HepG2 (cell line): ENCODE data around the gene WNK1. TPM values are rescaled to one million over a fixed set of nuclear protein-coding genes. Genes with fewer than 3 reads are reported as not detected.

ENCODE experiments used
- ATAC-seq: fragments of 200-7000 bp; cut with Tn5 transposase; 3 replicates; pipeline ENCODE4 v1.9.1; 2020; ENCODE audit warnings: mild to moderate bottlenecking, moderate library complexity
- BruUV-seq: library from RNA; stranded (reverse); fragments of 400-500 nt; replicated peaks from 2 replicates; lab custom pipeline; 2021; lab: Mats Ljungman, UMichigan
- CTCF ChIA-PET: fragments of 300-600 bp; formaldehyde crosslinking; extraction: SDS; loops from one replicate; lab custom pipeline; 2021; ENCODE audit warnings: low total read pairs, inconsistent platforms, low intra/inter-chr PET ratio; lab: Yijun Ruan, JAX
- POLR2A ChIA-PET: fragments of 350-600 bp; sonication (Branson Sonifier 250); formaldehyde crosslinking; loops from one replicate; lab custom pipeline; 2020; ENCODE audit warnings: antibody characterized with exemption, inconsistent platforms; lab: Yijun Ruan, JAX
- DNase-seq: peaks from one replicate; pipeline ENCODE4 v3.0.0-alpha.2; 2015; ENCODE audit warnings: low spot score
- FAIRE-seq: peaks from 3 replicates; lab custom pipeline; 2011; peaks lifted over from hg19 to GRCh38; lab: Jason Lieb, UNC
- H2AFZ ChIP-seq: one replicate; pipeline ENCODE4 v1.6.1; 2011; ENCODE audit warnings: low read length, inconsistent platforms
- H3K27ac ChIP-seq: fragments of 300-600 bp; 3 replicates; pipeline ENCODE4 v1.8.0; 2011; ENCODE audit warnings: mixed run types, mild to moderate bottlenecking, mixed read lengths, low read length, inconsistent platforms; ENCODE audit not compliant: insufficient read depth; ENCODE audit errors: extremely low read length
- H3K27me3 ChIP-seq, 2 experiments: fragments of 200-600 bp in 1 of 2; 2 replicates in 1 of 2; 3 replicates in 1 of 2; pipeline versions ENCODE4 v1.6.0 to v1.8.0; 2011; ENCODE audit warnings: low read length in 2 of 2, mild to moderate bottlenecking in 2 of 2, moderate library complexity in 2 of 2, inconsistent platforms in 1 of 2; ENCODE audit not compliant: insufficient read depth in 2 of 2, control insufficient read depth in 1 of 2
- H3K36me3 ChIP-seq, 2 experiments: fragments of 200-600 bp in 1 of 2; replicated peaks in 1 of 2; 2 replicates in 1 of 2; 3 replicates in 1 of 2; pipeline versions ENCODE4 v1.5.1 to v1.8.0; 2011; ENCODE audit warnings: low read length in 2 of 2, inconsistent platforms in 1 of 2; ENCODE audit not compliant: insufficient read depth in 2 of 2, control insufficient read depth in 1 of 2
- H3K4me1 ChIP-seq: 2 replicates; pipeline ENCODE4 v1.5.1; 2012; ENCODE audit warnings: low read length, inconsistent platforms; ENCODE audit not compliant: insufficient read depth
- H3K4me2 ChIP-seq: 2 replicates; pipeline ENCODE4 v1.6.0; 2011; ENCODE audit warnings: low read depth, low read length, inconsistent platforms
- H3K4me3 ChIP-seq, 3 experiments: fragments of 200-600 bp in 1 of 3; sonication (generic), shearing (Covaris generic) in 1 of 3; replicated peaks in 1 of 3; 2 replicates each; pipeline ENCODE4 v1.5.1; 2011 to 2016; ENCODE audit warnings: low read length in 3 of 3, inconsistent platforms in 2 of 3, low read depth in 2 of 3, mild to moderate bottlenecking in 2 of 3, control low read depth in 1 of 3, mixed read lengths in 1 of 3; ENCODE audit not compliant: insufficient read depth in 1 of 3
- H3K79me2 ChIP-seq: one replicate; pipeline ENCODE4 v1.6.1; 2011; ENCODE audit warnings: low read length, inconsistent platforms; ENCODE audit not compliant: insufficient read depth
- H3K9ac ChIP-seq: 2 replicates; pipeline ENCODE4 v1.6.0; 2011; ENCODE audit warnings: mild to moderate bottlenecking, low read depth, low read length, inconsistent platforms; ENCODE audit not compliant: insufficient read depth
- H3K9me3 ChIP-seq: 2 replicates; pipeline ENCODE4 v1.5.1; 2012; ENCODE audit warnings: mild to moderate bottlenecking, low read length
- H4K20me1 ChIP-seq: 2 replicates; pipeline ENCODE4 v1.6.0; 2011; ENCODE audit warnings: inconsistent platforms, mild to moderate bottlenecking, low read length, moderate library complexity; ENCODE audit not compliant: insufficient read depth
- FOXJ3 ChIP-seq: sonication (generic); formaldehyde crosslinking; IDR thresholded peaks from 2 replicates; pipeline ENCODE4 v1.4.0; 2020; ENCODE audit warnings: missing genetic modification reagents, mild to moderate bottlenecking, borderline replicate concordance
- MZF1 ChIP-seq: sonication (generic); formaldehyde crosslinking; IDR thresholded peaks from 2 replicates; pipeline ENCODE4 v1.8.1; 2023; ENCODE audit warnings: mild to moderate bottlenecking, missing genetic modification reagents, borderline replicate concordance
- NR2F1 ChIP-seq, 2 experiments: fragments of 450-650 bp in 1 of 2; formaldehyde crosslinking in 1 of 2; IDR thresholded peaks; 2 replicates each; pipeline versions ENCODE4 v1.5.0 to v1.6.1; 2016 to 2020; ENCODE audit warnings: mild to moderate bottlenecking in 1 of 2, missing compliant biosample characterization in 1 of 2, missing genetic modification reagents in 1 of 2, moderate library complexity in 1 of 2
- ZNF382 ChIP-seq: sonication (generic); formaldehyde crosslinking; IDR thresholded peaks from 2 replicates; pipeline ENCODE4 v1.5.0; 2020; ENCODE audit warnings: missing genetic modification reagents, mild to moderate bottlenecking, borderline replicate concordance
- ZNF430 ChIP-seq: sonication (generic); formaldehyde crosslinking; IDR thresholded peaks from 2 replicates; pipeline ENCODE4 v1.9.0; 2021; ENCODE audit warnings: mild to moderate bottlenecking, missing genetic modification reagents
- ZNF629 ChIP-seq: sonication (generic); formaldehyde crosslinking; conservative IDR thresholded peaks from 2 replicates; pipeline ENCODE4 v1.5.0; 2020; ENCODE audit warnings: missing genetic modification reagents
- WGBS: methylation state at CpG from one replicate; pipeline ENCODE4 v1.1.6; 2017; ENCODE audit warnings: low lambda C conversion rate; 5-methylcytosine and 5-hydroxymethylcytosine counted together
- in situ Hi-C: cut with HindIII; loops from 2 replicates; pipeline ENCODE4 v1.10.0; 2017; ENCODE audit warnings: low pct_unique_long_range_greater_than_20kb; ENCODE audit not compliant: extremely low pct_ligation_motif_present
- intact Hi-C: fragments of 100-400 bp; cut with micrococcal nuclease; formaldehyde crosslinking; loops from one replicate; pipeline ENCODE4 v1.10.0; 2022; ENCODE audit not compliant: unreplicated experiment
- polyA plus RNA-seq, 8 experiments: library from polyadenylated mRNA; depleted of rRNA in 3 of 8; stranded (reverse) in 7 of 8; unstranded in 1 of 8; fragments of >200 nt; fragmentation: Illumina TruSeq in 4 of 8; extraction: Trizol in 4 of 8; gene quantifications; 2 replicates each; pipeline versions ENCODE4 v1.2.1 to v1.2.3, GENCODE V29; 2011 to 2016; ENCODE audit warnings: low read depth in 4 of 8, missing spikeins in 1 of 8, mixed read lengths in 1 of 8; ENCODE audit not compliant: insufficient read depth in 1 of 8
- total RNA-seq, 5 experiments: library from RNA; depleted of rRNA; stranded (reverse); fragments of >200 nt; fragmentation: Illumina TruSeq; extraction: Trizol; gene quantifications; 2 replicates each; pipeline ENCODE4 v1.2.3, GENCODE V29; 2016; ENCODE audit warnings: low read depth in 1 of 5

Gene WNK1
- total and polyA plus RNA-seq, 2 of the 13 experiments (the other 11 are each of a cell fraction or from before 2014, with no cell fraction given): 31.1 to 54.8 TPM

DNA sequence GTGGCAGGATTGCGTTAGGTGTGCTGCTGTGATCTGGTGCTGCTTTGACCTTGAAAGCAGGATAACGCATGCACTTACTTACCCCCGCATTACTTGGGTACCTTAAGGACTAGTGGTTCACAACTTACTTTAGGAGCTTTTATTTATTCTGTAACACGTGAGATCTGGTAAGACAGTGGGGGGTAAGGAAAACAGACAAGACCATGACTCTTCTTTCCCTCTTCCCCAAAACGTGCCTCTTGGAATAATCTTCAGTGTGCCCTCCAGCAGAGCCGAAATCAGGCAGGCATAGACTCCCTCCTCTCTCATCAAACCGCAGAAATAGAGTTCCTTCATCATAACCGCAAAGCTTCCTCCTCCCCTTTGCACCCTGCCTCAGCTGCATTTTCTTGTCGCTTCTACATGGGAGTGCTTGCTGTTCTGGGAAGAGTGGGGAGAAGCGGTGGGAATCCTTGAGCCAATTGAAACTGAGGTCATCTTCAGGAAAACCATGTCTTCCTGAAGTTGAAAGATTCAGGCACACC, 153.7 kb downstream of the WNK1 start:
- no TSS peak for BruUV-seq
- no peak for ATAC-seq
- intact Hi-C loops: no loop called here
- Histone ChIP-seq H3K4me2 (no peak overlapping the region), H3K9ac (no peak overlapping the region), H4K20me1 (no peaks in the 10 kb centered on the region; the same call in 1 of the 2 replicates), H3K27ac (no peak overlapping the region), H3K4me3 (no peak overlapping the region), H3K79me2 (no peaks in the 10 kb centered on the region), H3K9me3 (no peaks in the 10 kb centered on the region), H3K36me3 (peaks cover 38 to 90% of the 10 kb centered on the region in 2 experiments), H3K4me1 (no peaks in the 10 kb centered on the region)
- CTCF ChIA-PET: no interaction called here
- in situ Hi-C loops: no loop called here
- POLR2A ChIA-PET: no interaction called here
- TF ChIP-seq NR2F1 (CRISPR knock-in tag; IDR thresholded peaks at IDR 0.05): no peak
- TF ChIP-seq, all 625 proteins: peak for 0
- DNase-seq (no peak), FAIRE-seq (no peak)
- Histone ChIP-seq H3K27me3 (no peaks in the 10 kb centered on the region), H2AFZ (no peak overlapping the region)
- 95% methylated on average over 10 of the region's 10 CpGs for WGBS

DNA sequence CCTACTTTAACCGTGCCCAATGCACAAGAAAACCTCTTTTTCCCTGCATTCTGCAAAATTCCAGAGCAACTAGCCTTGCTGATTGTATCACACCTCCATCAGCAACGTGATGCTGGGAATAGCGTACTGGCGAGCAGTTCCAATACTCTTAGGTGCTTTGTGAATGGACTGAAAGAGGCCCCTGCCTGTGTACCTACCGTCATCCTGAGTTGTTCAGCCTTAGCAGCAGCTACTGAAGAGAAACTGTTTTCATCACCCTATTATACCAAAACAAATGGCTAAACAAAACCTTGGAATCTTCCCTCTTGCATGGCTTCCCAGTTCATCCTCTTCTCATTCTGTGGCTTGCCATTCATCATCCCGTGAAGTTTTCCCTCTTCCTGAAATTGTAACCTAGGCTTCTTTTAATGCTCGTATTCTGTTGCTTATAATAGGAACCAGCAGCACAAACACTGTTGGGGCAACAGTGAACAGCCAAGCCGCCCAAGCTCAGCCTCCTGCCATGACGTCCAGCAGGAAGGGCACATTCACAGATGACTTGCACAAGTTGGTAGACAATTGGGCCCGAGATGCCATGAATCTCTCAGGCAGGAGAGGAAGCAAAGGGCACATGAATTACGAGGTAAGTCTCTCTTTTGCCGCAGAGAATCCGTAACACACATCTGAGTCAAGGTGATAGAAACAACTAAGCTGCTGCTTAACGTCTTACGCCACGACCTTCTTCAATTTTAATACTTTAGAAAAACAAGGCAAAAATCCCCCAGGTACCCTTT, 155.2 kb downstream of the WNK1 start:
- BruUV-seq: no TSS peak
- Histone ChIP-seq H3K36me3 (peaks cover 37 to 83% of the 10 kb centered on the region in 2 experiments), H3K79me2 (no peaks in the 10 kb centered on the region), H3K27me3 (no peaks in the 10 kb centered on the region), H3K9me3 (no peaks in the 10 kb centered on the region), H3K4me3 (no peak overlapping the region), H3K9ac (no peak overlapping the region), H3K27ac (no peak overlapping the region), H2AFZ (no peak overlapping the region), H4K20me1 (no peaks in the 10 kb centered on the region; the same call in 1 of the 2 replicates), H3K4me1 (no peaks in the 10 kb centered on the region), H3K4me2 (no peak overlapping the region)
- DNase-seq (no peak), FAIRE-seq (no peak), ATAC-seq (no peak)
- ChIA-PET POLR2A (no interaction called here), CTCF (no interaction called here)
- in situ Hi-C loops (no loop called here), intact Hi-C loops (no loop called here)
- 91% methylated on average over 16 of the region's 16 CpGs for WGBS
- TF ChIP-seq ZNF629 (CRISPR knock-in tag) (no peak), FOXJ3 (no peak), ZNF430 (CRISPR knock-in tag) (no peak), ZNF382 (CRISPR knock-in tag) (no peak), MZF1 (CRISPR knock-in tag) (no peak)
- TF ChIP-seq, all 625 proteins: peak for 0
